Endothelial cell of umbilical vein (primary cell): ENCODE measurements around the gene WHRN. TPM values are rescaled to one million over a fixed set of nuclear protein-coding genes. Genes with fewer than 3 reads are reported as not detected.

ENCODE experiments used
- BruUV-seq: library from RNA; stranded (reverse); fragments of 400-500 nt; replicated peaks from 2 replicates; lab custom pipeline; 2021; lab: Mats Ljungman, UMichigan
- CTCF ChIA-PET: fragments of 300-600, 350-600 bp; sonication (Branson Sonifier 250); formaldehyde crosslinking; loops from one replicate; lab custom pipeline; 2021; ENCODE audit warnings: antibody characterized with exemption, inconsistent platforms; lab: Charles Lee
- POLR2A ChIA-PET: fragments of 300-600, 350-600 bp; sonication (Branson Sonifier 250); formaldehyde crosslinking; loops from one replicate; lab custom pipeline; 2021; ENCODE audit warnings: antibody characterized with exemption, inconsistent platforms; lab: Charles Lee
- DNase-seq: peaks from one replicate; pipeline ENCODE4 v3.0.0-alpha.2; 2011; ENCODE audit warnings: low read depth, low spot score
- FAIRE-seq: peaks from 2 replicates; lab custom pipeline; 2011; peaks lifted over from hg19 to GRCh38; lab: Jason Lieb, UNC
- H2AFZ ChIP-seq: 2 replicates; pipeline ENCODE4 v1.6.0; 2012; ENCODE audit warnings: low read depth, low read length, control low read depth, inconsistent platforms
- H3K27ac ChIP-seq: 2 replicates; pipeline ENCODE4 v1.5.1; 2011; ENCODE audit warnings: low read depth, mild to moderate bottlenecking, control low read depth, low read length, moderate library complexity; ENCODE audit not compliant: insufficient read depth
- H3K27me3 ChIP-seq, 2 experiments: 2 replicates each; pipeline versions ENCODE4 v1.6.0 to v1.6.1; 2011; ENCODE audit warnings: low read length in 2 of 2, mixed read lengths in 1 of 2; ENCODE audit not compliant: control insufficient read depth in 2 of 2, insufficient read depth in 2 of 2
- H3K36me3 ChIP-seq, 2 experiments: 2 replicates in 1 of 2; 3 replicates in 1 of 2; pipeline ENCODE4 v1.5.1; 2011; ENCODE audit warnings: low read length in 2 of 2, mild to moderate bottlenecking in 1 of 2, moderate library complexity in 1 of 2; ENCODE audit not compliant: control insufficient read depth in 2 of 2, insufficient read depth in 2 of 2; ENCODE audit errors: extremely low read depth in 1 of 2
- H3K4me1 ChIP-seq: 3 replicates; pipeline ENCODE4 v1.5.1; 2011; ENCODE audit warnings: mild to moderate bottlenecking, low read length; ENCODE audit not compliant: control insufficient read depth, insufficient read depth; ENCODE audit errors: extremely low read depth
- H3K4me2 ChIP-seq: 2 replicates; pipeline ENCODE4 v1.6.1; 2011; ENCODE audit warnings: low read length, control low read depth, mixed read lengths; ENCODE audit not compliant: insufficient read depth
- H3K4me3 ChIP-seq, 3 experiments: fragments of 200-600 bp in 1 of 3; sonication (generic), shearing (Covaris generic) in 1 of 3; replicated peaks in 1 of 3; 2 replicates each; pipeline ENCODE4 v1.5.1; 2011 to 2016; ENCODE audit warnings: control low read depth in 3 of 3, low read length in 3 of 3, mild to moderate bottlenecking in 2 of 3, inconsistent platforms in 1 of 3, low read depth in 1 of 3, moderate library complexity in 1 of 3; ENCODE audit not compliant: insufficient read depth in 1 of 3
- H3K79me2 ChIP-seq: 2 replicates; pipeline ENCODE4 v1.6.0; 2012; ENCODE audit warnings: low read length, inconsistent platforms; ENCODE audit not compliant: control insufficient read depth, insufficient read depth
- H3K9ac ChIP-seq: replicated peaks from 2 replicates; pipeline ENCODE3; 2011; ENCODE audit warnings: low read length, control low read depth; ENCODE audit not compliant: insufficient read depth; ENCODE audit errors: extremely low read depth
- H3K9me1 ChIP-seq: replicated peaks from 3 replicates; pipeline ENCODE4 v1.6.0; 2011; ENCODE audit warnings: mild to moderate bottlenecking, low read length; ENCODE audit not compliant: control insufficient read depth, insufficient read depth; ENCODE audit errors: extremely low read depth
- H3K9me3 ChIP-seq: replicated peaks from 2 replicates; pipeline ENCODE4 v1.5.1; 2012; ENCODE audit warnings: low read length, inconsistent platforms; ENCODE audit not compliant: control insufficient read depth, insufficient read depth
- H4K20me1 ChIP-seq: replicated peaks from 2 replicates; pipeline ENCODE3; 2011; ENCODE audit warnings: mild to moderate bottlenecking, low read length; ENCODE audit not compliant: control insufficient read depth, insufficient read depth; ENCODE audit errors: extremely low read depth
- EZH2 ChIP-seq: IDR thresholded peaks from 2 replicates; pipeline ENCODE4 v1.6.1; 2012; ENCODE audit warnings: borderline replicate concordance, low read depth, mild to moderate bottlenecking, moderate library complexity, low read length, inconsistent platforms; ENCODE audit not compliant: severe bottlenecking
- FOS ChIP-seq: IDR thresholded peaks from 2 replicates; pipeline ENCODE4 v1.6.1; 2011; ENCODE audit warnings: mild to moderate bottlenecking, low read length, moderate library complexity, borderline replicate concordance; ENCODE audit not compliant: insufficient read depth
- MYC ChIP-seq: IDR thresholded peaks from one replicate; pipeline ENCODE4 v1.6.1; 2011; ENCODE audit warnings: mild to moderate bottlenecking, low read depth, low read length
- POLR2A ChIP-seq: IDR thresholded peaks from 2 replicates; pipeline ENCODE4 v1.6.1; 2012; ENCODE audit warnings: low read depth, mild to moderate bottlenecking, control low read depth, low read length
- POLR2AphosphoS5 ChIP-seq: IDR thresholded peaks from 2 replicates; pipeline ENCODE4 v1.6.1; 2012; ENCODE audit warnings: low read depth, mild to moderate bottlenecking, control low read depth, low read length, moderate library complexity; ENCODE audit not compliant: insufficient read depth
- dilution Hi-C: fragments of 300-500 bp; cut with MboI; formaldehyde crosslinking; loops from one replicate; pipeline ENCODE4 v1.15.0; 2019; ENCODE audit warnings: low sequenced_read_pairs; ENCODE audit not compliant: extremely low pct_ligation_motif_present
- intact Hi-C: fragments of 100-400 bp; cut with micrococcal nuclease; formaldehyde crosslinking; loops from one replicate; pipeline ENCODE4 v1.10.0; 2022
- polyA plus RNA-seq, 4 experiments: library from polyadenylated mRNA; depleted of rRNA in 3 of 4; stranded (reverse) in 3 of 4; unstranded in 1 of 4; fragments of >200 nt; gene quantifications; 2 replicates each; pipeline versions ENCODE4 v1.2.1 to v1.2.3, GENCODE V29; 2011 to 2012; ENCODE audit warnings: missing spikeins in 1 of 4
- total RNA-seq: library from RNA; stranded (reverse); gene quantifications from 2 replicates; pipeline ENCODE4 v1.2.3, GENCODE V29; 2021
- TF ChIP-seq, protein P1 (sequence below): IDR thresholded peaks from 2 replicates; pipeline ENCODE4 v1.6.1; 2011; ENCODE audit not compliant: insufficient read depth, insufficient read length

The WHRN gene
- total and polyA plus RNA-seq, 2 donors (not counting 3 experiments of a cell fraction or from before 2014, with no cell fraction given): 0.35 to 0.69 TPM

DNA sequence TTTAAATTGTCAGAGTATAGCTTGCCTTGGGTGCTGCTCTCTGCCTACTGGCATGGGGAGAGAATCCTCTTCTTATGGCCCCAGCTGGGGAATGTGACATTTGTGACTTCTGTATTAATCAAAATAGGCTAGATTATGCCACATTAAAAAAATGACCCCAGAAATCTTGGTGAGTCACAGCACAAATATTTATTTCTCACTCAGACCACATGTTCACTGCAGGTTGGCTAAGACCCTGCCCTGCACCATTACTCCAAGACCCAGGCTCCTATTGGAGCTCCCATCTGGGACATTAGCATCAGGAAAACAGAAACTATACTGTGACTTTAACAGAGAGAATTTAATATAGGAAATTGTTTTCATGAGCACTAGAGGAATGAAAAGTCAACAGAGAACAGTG, 16.6 kb upstream of the WHRN start:
- CTCF ChIA-PET: no interaction called here
- no peak for FAIRE-seq

DNA sequence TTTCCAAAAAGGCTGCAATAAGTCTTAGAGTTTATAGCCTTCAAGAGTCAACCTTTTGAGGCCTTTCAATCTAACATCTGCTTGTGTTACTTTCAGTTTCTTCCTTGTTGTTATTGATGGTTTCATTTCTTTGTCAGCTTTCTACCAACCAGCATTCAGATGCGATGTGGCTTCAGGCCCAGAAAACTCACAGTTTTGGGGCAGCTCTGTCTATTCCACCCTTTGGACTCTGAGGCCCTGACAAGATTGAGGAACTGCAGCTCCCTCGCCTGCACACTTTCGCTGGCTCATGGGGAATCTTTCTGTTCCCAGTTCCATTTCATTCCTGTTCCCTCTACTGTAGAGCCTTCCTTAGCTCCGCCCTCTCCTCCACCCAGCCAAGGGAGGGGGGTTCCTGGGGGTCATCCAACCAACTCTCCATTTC, 13.3 kb upstream of the WHRN start:
- H3K4me3 ChIP-seq: no peak overlapping the region
- FAIRE-seq: no peak
- no peaks in the 10 kb centered on the region for H3K9me3 ChIP-seq
- no peak for TF ChIP-seq POLR2AphosphoS5
- TF ChIP-seq EZH2: no peak
- no peak for TF ChIP-seq POLR2A
- no peak for TF ChIP-seq MYC
- no peak for TF ChIP-seq FOS
- TF ChIP-seq, protein P1, sequence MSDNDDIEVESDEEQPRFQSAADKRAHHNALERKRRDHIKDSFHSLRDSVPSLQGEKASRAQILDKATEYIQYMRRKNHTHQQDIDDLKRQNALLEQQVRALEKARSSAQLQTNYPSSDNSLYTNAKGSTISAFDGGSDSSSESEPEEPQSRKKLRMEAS: no peak
- H3K4me2 ChIP-seq: no peak overlapping the region
- H3K9me1 ChIP-seq: no peaks in the 10 kb centered on the region
- intact Hi-C loops (no loop called here), dilution Hi-C loops (no loop called here)
- no peaks in the 10 kb centered on the region for H3K36me3 ChIP-seq
- no peaks in the 10 kb centered on the region for H4K20me1 ChIP-seq
- H3K27me3 ChIP-seq: peaks cover 18 to 23% of the 10 kb centered on the region in 2 experiments
- H3K9ac ChIP-seq: no peak overlapping the region
- ChIA-PET CTCF (interaction anchor here (1.2 to 2.5 kb wide), 4 partner anchors 8 to 135 kb away, joined by 3 to 13 read pairs (median 6); no protein-coding TSS in a partner anchor), POLR2A (no interaction called here)
- DNase-seq: no peak
- BruUV-seq: no TSS peak
- no peak overlapping the region for H2AFZ ChIP-seq
- H3K27ac ChIP-seq: no peak overlapping the region
- no peaks in the 10 kb centered on the region for H3K79me2 ChIP-seq
- no peaks in the 10 kb centered on the region for H3K4me1 ChIP-seq

More for the DNA sequence above, 16.6 kb upstream of the WHRN start:
- POLR2A ChIA-PET: no interaction called here
- intact Hi-C loops (no loop called here), dilution Hi-C loops (no loop called here)
- Histone ChIP-seq H3K9me3 (no peaks in the 10 kb centered on the region), H3K36me3 (no peaks in the 10 kb centered on the region), H4K20me1 (no peaks in the 10 kb centered on the region), H3K27ac (no peak overlapping the region), H3K79me2 (no peaks in the 10 kb centered on the region), H3K4me3 (no peak overlapping the region), H2AFZ (no peak overlapping the region), H3K4me1 (no peaks in the 10 kb centered on the region), H3K27me3 (peaks cover 12 to 13% of the 10 kb centered on the region in 2 experiments), H3K9ac (no peak overlapping the region), H3K4me2 (no peak overlapping the region), H3K9me1 (no peaks in the 10 kb centered on the region)
- no peak for TF ChIP-seq POLR2A
- TF ChIP-seq FOS: peak; percentile 13
- no peak for DNase-seq
- no TSS peak for BruUV-seq
